ENCODE measurements around the gene VPS13A.
"Not testable (repeated sequence)": the region's sequence is repeated elsewhere in the genome, so short reads cannot be mapped to it uniquely, and the experiment has no call there.

The VPS13A gene

GRCh38 chr9:77194423-77194822, 17.1 kb downstream of the VPS13A start:
- DNase-seq: no peak

- no peak for DNase-seq
These were observed 32.8 kb downstream of the VPS13A start for GRCh38 chr9:77210116-77210515.

GRCh38 chr9:77211561-77211960, 34.2 kb downstream of the VPS13A start:
- no peak for DNase-seq

DNA sequence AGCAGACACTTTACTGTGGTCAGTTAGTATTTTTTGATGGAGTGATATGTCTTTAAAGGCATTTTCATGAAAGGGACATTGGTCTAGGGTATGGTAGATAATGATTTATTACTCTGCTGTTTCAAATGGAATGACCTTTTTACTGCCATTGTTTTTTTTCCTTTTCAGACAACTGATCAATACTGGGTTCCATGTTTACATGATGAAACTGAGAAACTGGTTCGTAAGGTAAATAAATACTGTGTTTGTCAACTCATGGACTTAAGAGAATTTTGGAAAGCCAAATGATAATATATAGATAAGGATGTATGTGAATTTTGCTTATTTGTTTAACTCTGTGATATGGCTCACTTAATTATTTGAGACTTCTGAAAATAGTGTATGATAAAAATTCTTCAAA, 35.5 kb downstream of the VPS13A start:
- DNase-seq: no peak

DNA sequence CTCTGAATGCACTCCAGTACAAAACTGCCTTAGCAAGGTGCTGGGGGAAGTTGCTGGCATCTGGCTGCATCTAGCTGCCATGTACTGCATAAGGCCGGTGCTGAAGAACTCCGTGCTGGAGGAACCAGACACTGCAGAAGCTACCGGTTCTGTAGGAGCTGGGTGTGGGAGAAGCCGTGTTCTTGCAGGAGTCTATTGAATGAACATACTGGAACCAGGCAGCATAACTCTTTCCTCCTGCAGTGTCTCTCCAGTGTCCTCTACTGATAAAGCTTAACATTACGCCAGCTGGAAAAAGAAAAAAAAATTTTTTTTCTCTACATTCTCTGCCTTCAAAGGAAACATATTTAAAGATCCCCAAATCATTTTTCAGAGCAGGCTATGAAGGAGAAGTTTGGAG, 38.5 kb downstream of the VPS13A start:
- no peak for DNase-seq

DNA sequence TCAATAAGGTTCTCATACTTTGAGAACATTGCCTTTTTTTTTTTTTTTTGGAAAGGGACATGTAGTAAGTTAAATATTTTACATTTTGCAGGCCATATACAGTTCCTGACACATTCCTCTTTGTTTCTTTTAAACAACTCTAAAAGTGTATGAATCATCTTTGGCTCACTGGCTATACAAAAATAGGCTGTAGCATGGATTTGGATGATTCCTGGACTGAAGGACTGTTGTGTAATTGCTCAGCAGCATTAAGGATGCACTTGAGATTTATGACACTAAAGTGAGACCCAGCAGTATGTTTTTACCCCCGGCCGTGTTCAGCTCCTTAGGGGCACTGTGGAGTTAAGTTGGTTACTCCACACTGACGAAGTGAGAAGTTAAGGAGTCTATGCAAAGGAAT, 41.3 kb downstream of the VPS13A start:
- DNase-seq: no peak

GRCh38 chr9:77221431-77221830, 44.1 kb downstream of the VPS13A start:
- no peak for DNase-seq

DNA sequence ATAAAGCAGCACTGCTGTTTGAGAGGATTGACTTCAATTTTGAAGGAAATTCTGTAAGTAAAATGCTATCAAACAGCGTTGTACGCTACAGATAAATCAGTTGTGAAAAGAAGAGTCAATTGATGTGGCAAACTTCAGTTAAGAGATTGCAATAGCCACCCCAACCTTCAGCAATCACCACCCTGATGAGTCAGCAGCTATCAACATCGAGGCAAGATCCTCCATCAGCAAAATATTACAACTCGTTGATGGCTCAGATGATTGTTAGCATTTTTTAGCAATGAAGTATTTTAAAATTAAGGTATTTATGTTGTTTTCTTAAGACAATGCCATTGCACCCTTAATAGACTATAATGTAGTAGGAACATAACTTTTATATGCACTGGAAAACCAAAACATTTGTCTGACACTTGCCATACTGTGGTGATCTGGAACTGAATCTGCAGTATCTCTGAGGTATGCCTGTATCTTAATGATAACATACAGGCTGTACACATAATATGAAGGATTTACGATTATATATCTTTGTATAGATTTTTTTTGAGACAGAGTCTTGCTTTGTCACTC, 47.5 kb downstream of the VPS13A start:
- no peak for DNase-seq

- DNase-seq: no peak
These were observed 59.4 kb downstream of the VPS13A start for GRCh38 chr9:77236693-77237092.

- no peak for DNase-seq
These were observed 60.6 kb downstream of the VPS13A start for GRCh38 chr9:77237896-77238295.

GRCh38 chr9:77251050-77251449, 73.7 kb downstream of the VPS13A start:
- DNase-seq: no peak

- DNase-seq: no peak
These were observed 79.9 kb downstream of the VPS13A start for GRCh38 chr9:77257275-77257674.

DNA sequence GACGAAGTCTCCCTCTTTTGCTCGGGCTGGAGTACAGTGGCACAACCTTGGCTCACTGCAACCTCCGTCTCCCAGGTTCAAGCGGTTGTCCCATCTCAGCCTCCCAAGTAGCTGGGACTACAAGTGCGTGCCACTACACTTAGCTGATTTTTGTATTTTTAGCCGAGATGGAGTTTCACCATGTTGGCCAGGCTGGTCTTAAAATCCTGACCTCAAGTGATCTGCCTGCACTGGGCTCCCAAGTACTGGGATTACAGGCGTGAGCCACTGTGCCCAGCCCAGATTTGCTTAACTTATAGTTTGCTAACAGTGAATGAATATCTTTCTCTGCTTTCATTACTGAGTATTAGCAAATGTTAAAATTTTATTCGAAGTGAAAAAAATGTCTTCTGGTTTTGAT, 84.3 kb downstream of the VPS13A start:
- DNase-seq: no peak

GRCh38 chr9:77267762-77268161, 90.4 kb downstream of the VPS13A start:
- DNase-seq: not testable (repeated sequence)

GRCh38 chr9:77271023-77271690, 93.8 kb downstream of the VPS13A start:
- no peak for DNase-seq

- DNase-seq: no peak
These were observed 99.5 kb downstream of the VPS13A start for GRCh38 chr9:77276799-77277198.

- DNase-seq: no peak
These were observed 100.4 kb downstream of the VPS13A start for GRCh38 chr9:77277719-77278118.

GRCh38 chr9:77283991-77284390, 106.7 kb downstream of the VPS13A start:
- DNase-seq: no peak

- no peak for DNase-seq
These were observed 107.3 kb downstream of the VPS13A start for GRCh38 chr9:77284616-77285015.

GRCh38 chr9:77290373-77290772, 113.0 kb downstream of the VPS13A start:
- DNase-seq: no peak

DNA sequence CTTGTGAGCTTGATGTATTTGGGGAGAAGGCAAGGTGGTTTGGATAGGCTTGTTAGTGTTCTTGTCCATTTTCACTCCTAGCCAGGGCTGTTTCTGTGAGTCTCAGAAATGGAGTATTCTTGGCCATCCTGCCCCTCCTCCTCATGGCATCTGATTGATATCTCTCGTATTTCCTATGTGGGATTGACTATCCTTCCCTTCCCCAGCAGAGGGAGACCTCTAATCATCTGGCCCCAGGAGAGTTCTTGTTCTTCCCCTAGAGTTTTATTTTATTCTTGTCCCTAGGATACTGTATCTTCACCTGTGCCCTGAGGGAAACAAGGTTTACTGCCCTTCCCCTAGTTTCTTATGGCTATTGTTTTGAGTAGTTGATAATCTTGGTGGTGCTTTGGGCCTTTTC, 114.4 kb downstream of the VPS13A start:
- DNase-seq: no peak

DNA sequence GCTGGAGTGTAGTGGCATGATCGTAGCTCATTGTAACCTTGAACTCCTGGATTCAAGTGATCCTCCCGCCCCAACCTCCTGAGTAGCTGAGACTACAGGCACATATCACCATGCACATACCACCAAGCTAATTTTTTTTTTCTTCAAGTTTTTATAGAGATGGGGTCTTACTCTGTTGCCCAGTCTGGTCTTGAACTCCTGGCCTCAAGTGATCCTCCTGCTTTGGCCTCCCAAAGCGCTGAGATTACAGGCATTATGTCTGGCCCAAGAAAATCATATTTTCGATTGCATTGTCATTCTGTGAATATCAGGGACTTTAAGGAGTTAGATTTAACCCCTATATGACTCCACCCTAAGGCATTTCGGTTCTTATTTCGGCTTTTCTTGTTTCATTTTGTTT, 116.6 kb downstream of the VPS13A start:
- no peak for DNase-seq

GRCh38 chr9:77304543-77304942, 127.2 kb downstream of the VPS13A start:
- no peak for DNase-seq

DNA sequence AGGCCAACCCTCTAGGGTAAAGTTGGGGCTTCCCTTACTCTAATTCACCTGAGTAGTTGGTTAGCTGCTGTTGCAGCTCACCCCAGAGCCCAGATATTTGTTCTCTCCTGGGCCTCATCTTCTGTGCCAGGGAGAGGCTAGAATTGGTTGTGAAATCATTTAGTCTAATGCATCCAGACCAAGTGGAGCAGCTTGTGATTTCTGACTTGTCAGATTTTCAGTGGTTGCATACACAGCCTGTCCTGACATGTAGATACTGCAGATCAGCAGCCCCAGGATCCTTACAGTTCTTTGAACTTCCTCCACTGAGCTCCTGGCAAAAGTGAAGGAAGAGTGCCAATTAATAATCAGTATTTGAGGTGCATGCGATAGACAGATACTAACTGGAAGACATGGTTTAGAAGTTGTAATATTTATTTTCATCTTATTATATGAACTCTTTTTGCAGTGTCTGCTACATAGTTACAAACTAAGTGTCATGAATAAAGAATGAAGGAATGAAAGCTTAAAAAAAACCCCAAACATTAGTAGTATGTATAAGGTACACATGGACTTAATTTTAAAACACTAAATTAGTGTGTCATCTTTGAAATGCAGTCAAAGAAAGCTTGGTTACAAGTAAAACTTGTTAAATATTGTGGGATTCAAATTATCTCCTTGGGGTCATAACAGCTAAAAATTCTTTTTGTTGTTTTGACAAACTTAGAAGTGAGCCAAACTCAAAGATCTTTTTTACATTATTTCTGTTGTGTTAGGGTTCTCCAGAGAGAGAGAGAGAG, 128.5 kb downstream of the VPS13A start:
- no peak for DNase-seq
